Dermis lymphatic vessel endothelial cell (primary cell): ENCODE measurements around the gene KIF2B. TPM values are rescaled to one million over a fixed set of nuclear protein-coding genes. Genes with fewer than 3 reads are reported as not detected.

Experiments used
- total RNA-seq: library from RNA; depleted of rRNA; stranded (reverse); fragments of >200 nt; gene quantifications from 2 replicates; pipeline ENCODE4 v1.2.1, GENCODE V29; 2014

The KIF2B gene, protein sequence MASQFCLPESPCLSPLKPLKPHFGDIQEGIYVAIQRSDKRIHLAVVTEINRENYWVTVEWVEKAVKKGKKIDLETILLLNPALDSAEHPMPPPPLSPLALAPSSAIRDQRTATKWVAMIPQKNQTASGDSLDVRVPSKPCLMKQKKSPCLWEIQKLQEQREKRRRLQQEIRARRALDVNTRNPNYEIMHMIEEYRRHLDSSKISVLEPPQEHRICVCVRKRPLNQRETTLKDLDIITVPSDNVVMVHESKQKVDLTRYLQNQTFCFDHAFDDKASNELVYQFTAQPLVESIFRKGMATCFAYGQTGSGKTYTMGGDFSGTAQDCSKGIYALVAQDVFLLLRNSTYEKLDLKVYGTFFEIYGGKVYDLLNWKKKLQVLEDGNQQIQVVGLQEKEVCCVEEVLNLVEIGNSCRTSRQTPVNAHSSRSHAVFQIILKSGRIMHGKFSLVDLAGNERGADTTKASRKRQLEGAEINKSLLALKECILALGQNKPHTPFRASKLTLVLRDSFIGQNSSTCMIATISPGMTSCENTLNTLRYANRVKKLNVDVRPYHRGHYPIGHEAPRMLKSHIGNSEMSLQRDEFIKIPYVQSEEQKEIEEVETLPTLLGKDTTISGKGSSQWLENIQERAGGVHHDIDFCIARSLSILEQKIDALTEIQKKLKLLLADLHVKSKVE
- not detected in 2 replicates for total RNA-seq

GRCh38 chr17:53822764-53823163, at the start of gene KIF2B:
Gene KIF2B (plus strand): TSS chr17:53822927. CDS start chr17:53823034, 107 bp downstream.

